CD4-positive, alpha-beta T cell treated with Interferon alpha-2 for 1 hour (primary cell): Measurements from ENCODE around the gene RHOXF2.

ENCODE experiments used
- DNase-seq, 2 donors: peaks; one replicate each; pipeline ENCODE4 v3.0.0-alpha.2; 2020 to 2022

RHOXF2 gene

GRCh38 chrX:120205816-120206753, 47.7 kb downstream of the RHOXF2 start:
- DNase-seq: no peak

GRCh38 chrX:120207009-120207605, 48.7 kb downstream of the RHOXF2 start:
- no peak for DNase-seq

GRCh38 chrX:120213438-120214265, 55.2 kb downstream of the RHOXF2 start:
- peak; percentile 45 to 62 for DNase-seq
